Measurements from ENCODE around the gene PRR20G. TPM values are rescaled to one million over a fixed set of nuclear protein-coding genes. Genes with fewer than 3 reads are reported as not detected.

The PRR20G gene
- polyA plus RNA-seq, 1 donor from 2014 or later, result not detected

DNA sequence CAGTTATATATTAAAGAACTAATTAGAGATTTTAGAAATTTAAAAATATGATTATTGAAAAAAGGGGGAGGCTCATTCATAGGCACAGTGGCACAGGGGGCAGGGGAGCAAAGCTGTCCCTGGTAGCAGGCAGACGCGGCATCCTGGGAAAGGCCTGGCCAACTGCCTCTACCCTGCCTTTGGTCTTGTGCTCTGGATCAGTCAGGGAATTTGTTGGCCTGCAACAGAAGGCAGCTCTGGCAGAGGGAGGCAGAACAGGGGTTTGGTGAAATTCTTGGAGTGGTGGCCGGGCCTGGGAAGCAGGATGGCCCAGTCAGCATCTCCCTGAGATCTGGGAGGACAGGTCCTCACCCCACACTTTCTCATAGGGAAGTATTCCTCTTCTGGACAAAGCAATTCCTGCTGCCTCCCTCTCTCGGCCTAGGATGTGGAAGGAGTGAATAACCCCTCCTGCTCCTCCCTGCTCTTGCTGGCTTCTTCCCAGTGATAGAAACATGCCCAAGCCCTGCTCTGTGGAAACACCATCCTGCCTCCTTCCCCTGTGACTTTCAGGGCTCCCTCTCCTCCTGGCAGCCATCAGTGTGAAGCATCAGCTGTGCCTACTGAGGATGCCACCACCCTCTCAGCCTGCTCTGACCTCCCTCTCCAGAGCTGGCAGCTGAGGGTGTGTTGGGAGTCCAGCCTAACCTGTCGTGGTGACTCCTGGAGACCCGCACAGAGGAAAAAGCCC, 26.9 kb downstream of the PRR20G start:
- Histone ChIP-seq H3F3A (ENCODE audit: insufficient read depth, low read length, poor library complexity, severe bottlenecking) (no peaks in the 10 kb centered on the region), H3K79me2 (replicated peaks; ENCODE audit: insufficient read depth, low read length) (no peaks in the 10 kb centered on the region), H4K20me1 (ENCODE audit: insufficient read depth) (no peaks in the 10 kb centered on the region), H3K9ac (ENCODE audit: low read length) (no peak overlapping the region), H3K9me2 (ENCODE audit: insufficient read depth, low read length) (no peaks in the 10 kb centered on the region), H2AFZ (ENCODE audit: low read depth, low read length) (no peak overlapping the region), H3K36me3 (ENCODE audit: insufficient read depth, low read length) (no peaks in the 10 kb centered on the region), H3K4me3 (ENCODE audit: low read length) (no peak overlapping the region), H3K9me3 (ENCODE audit: low read length) (no peaks in the 10 kb centered on the region), H3K27me3 (ENCODE audit: insufficient read depth, low read depth, low read length) (no peaks in the 10 kb centered on the region), H3K27ac (ENCODE audit: low read length) (no peak overlapping the region), H3K4me2 (ENCODE audit: low read length) (no peak overlapping the region)
- TF ChIP-seq MXI1 (conservative IDR thresholded peaks at IDR 0.05; ENCODE audit: poor library complexity, severe bottlenecking), result no peak
- no peak for TF ChIP-seq RAD21 (conservative IDR thresholded peaks at IDR 0.05)
- TF ChIP-seq TAF1 (IDR thresholded peaks at IDR 0.05; ENCODE audit: low read depth), result no peak
- TF ChIP-seq, protein P1, sequence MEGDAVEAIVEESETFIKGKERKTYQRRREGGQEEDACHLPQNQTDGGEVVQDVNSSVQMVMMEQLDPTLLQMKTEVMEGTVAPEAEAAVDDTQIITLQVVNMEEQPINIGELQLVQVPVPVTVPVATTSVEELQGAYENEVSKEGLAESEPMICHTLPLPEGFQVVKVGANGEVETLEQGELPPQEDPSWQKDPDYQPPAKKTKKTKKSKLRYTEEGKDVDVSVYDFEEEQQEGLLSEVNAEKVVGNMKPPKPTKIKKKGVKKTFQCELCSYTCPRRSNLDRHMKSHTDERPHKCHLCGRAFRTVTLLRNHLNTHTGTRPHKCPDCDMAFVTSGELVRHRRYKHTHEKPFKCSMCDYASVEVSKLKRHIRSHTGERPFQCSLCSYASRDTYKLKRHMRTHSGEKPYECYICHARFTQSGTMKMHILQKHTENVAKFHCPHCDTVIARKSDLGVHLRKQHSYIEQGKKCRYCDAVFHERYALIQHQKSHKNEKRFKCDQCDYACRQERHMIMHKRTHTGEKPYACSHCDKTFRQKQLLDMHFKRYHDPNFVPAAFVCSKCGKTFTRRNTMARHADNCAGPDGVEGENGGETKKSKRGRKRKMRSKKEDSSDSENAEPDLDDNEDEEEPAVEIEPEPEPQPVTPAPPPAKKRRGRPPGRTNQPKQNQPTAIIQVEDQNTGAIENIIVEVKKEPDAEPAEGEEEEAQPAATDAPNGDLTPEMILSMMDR (IDR thresholded peaks at IDR 0.05; ENCODE audit: poor library complexity, severe bottlenecking), result no peak
- no peak for TF ChIP-seq POLR2AphosphoS5 (IDR thresholded peaks at IDR 0.05)
- TF ChIP-seq EZH2 (IDR thresholded peaks at IDR 0.05; ENCODE audit: borderline replicate concordance, insufficient read depth, low read length, poor library complexity, severe bottlenecking), result no peak
- TF ChIP-seq, protein P2, sequence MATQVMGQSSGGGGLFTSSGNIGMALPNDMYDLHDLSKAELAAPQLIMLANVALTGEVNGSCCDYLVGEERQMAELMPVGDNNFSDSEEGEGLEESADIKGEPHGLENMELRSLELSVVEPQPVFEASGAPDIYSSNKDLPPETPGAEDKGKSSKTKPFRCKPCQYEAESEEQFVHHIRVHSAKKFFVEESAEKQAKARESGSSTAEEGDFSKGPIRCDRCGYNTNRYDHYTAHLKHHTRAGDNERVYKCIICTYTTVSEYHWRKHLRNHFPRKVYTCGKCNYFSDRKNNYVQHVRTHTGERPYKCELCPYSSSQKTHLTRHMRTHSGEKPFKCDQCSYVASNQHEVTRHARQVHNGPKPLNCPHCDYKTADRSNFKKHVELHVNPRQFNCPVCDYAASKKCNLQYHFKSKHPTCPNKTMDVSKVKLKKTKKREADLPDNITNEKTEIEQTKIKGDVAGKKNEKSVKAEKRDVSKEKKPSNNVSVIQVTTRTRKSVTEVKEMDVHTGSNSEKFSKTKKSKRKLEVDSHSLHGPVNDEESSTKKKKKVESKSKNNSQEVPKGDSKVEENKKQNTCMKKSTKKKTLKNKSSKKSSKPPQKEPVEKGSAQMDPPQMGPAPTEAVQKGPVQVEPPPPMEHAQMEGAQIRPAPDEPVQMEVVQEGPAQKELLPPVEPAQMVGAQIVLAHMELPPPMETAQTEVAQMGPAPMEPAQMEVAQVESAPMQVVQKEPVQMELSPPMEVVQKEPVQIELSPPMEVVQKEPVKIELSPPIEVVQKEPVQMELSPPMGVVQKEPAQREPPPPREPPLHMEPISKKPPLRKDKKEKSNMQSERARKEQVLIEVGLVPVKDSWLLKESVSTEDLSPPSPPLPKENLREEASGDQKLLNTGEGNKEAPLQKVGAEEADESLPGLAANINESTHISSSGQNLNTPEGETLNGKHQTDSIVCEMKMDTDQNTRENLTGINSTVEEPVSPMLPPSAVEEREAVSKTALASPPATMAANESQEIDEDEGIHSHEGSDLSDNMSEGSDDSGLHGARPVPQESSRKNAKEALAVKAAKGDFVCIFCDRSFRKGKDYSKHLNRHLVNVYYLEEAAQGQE (IDR thresholded peaks at IDR 0.05; ENCODE audit: borderline replicate concordance), result no peak
- TF ChIP-seq EP300 (conservative IDR thresholded peaks at IDR 0.05; ENCODE audit: poor library complexity, severe bottlenecking), result no peak
- no peak for TF ChIP-seq SMC3 (conservative IDR thresholded peaks at IDR 0.05; ENCODE audit: poor library complexity)

DNA sequence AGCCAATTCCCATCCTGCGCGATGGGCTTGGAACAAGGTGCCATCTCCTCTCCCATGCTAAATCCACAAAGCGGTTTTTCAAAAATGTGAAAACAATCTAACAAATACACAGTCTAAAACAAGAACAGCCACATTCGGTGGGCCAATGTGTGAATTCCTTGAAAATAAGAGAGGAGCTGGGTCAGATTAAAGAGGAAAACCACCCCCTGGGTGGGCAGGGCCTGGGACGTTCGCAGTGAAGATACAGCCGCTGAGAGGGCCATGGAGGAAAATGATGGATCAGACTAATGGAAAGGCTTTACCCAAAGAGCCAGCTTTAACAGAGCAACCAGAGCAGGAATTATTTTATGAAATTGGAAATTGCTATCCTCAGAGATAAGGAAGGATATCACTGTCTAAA, 27.4 kb downstream of the PRR20G start:
- Histone ChIP-seq H3K9ac (ENCODE audit: low read length) (no peak overlapping the region), H3F3A (ENCODE audit: insufficient read depth, low read length, poor library complexity, severe bottlenecking) (no peaks in the 10 kb centered on the region), H3K79me2 (replicated peaks; ENCODE audit: insufficient read depth, low read length) (no peaks in the 10 kb centered on the region), H3K27ac (ENCODE audit: low read length) (no peak overlapping the region), H3K4me2 (ENCODE audit: low read length) (no peak overlapping the region), H4K20me1 (ENCODE audit: insufficient read depth) (no peaks in the 10 kb centered on the region), H3K27me3 (ENCODE audit: insufficient read depth, low read depth, low read length) (no peaks in the 10 kb centered on the region), H3K4me3 (ENCODE audit: low read length) (no peak overlapping the region), H3K9me3 (ENCODE audit: low read length) (no peaks in the 10 kb centered on the region), H3K36me3 (ENCODE audit: insufficient read depth, low read length) (no peaks in the 10 kb centered on the region), H2AFZ (ENCODE audit: low read depth, low read length) (no peak overlapping the region), H3K9me2 (ENCODE audit: insufficient read depth, low read length) (no peaks in the 10 kb centered on the region)
- TF ChIP-seq POLR2AphosphoS5 (IDR thresholded peaks at IDR 0.05) (no peak), EZH2 (IDR thresholded peaks at IDR 0.05; ENCODE audit: borderline replicate concordance, insufficient read depth, low read length, poor library complexity, severe bottlenecking) (no peak), MXI1 (conservative IDR thresholded peaks at IDR 0.05; ENCODE audit: poor library complexity, severe bottlenecking) (no peak), TAF1 (IDR thresholded peaks at IDR 0.05; ENCODE audit: low read depth) (no peak), SMC3 (conservative IDR thresholded peaks at IDR 0.05; ENCODE audit: poor library complexity) (no peak)
- TF ChIP-seq, protein P2 (IDR thresholded peaks at IDR 0.05; ENCODE audit: borderline replicate concordance), result no peak

Measured in neural cell (in vitro differentiated cells).